Prostate gland (tissue), 2 donors: Measurements from ENCODE around the gene PITPNC1. TPM values are rescaled to one million over a fixed set of nuclear protein-coding genes. Genes with fewer than 3 reads are reported as not detected.
"Not testable (repeated sequence)": the region's sequence is repeated elsewhere in the genome, so short reads cannot be mapped to it uniquely, and the experiment has no call there.

ENCODE experiments used
- DNase-seq: peaks from one replicate; pipeline ENCODE4 v3.0.0-alpha.2; 2019; ENCODE audit warnings: low spot score
- H3K27ac ChIP-seq, 2 donors: fragments of 200-600 bp; sonication (generic); 2 replicates each; pipeline ENCODE4 v1.5.1; 2017 to 2019
- H3K27me3 ChIP-seq: fragments of 200-600 bp; sonication (generic); replicated peaks from 2 replicates; pipeline ENCODE4 v1.5.1; 2019; ENCODE audit not compliant: insufficient read depth
- H3K36me3 ChIP-seq, 2 donors: fragments of 200-600 bp; sonication (generic); 1 replicate in 1 of 2; 2 replicates in 1 of 2; pipeline versions ENCODE4 v1.5.1 to v1.8.1; 2017 to 2019
- H3K4me1 ChIP-seq: fragments of 200-600 bp; sonication (generic); replicated peaks from 2 replicates; pipeline ENCODE4 v1.5.1; 2019
- H3K4me3 ChIP-seq, 2 donors: fragments of 200-600 bp; sonication (generic); 2 replicates each; pipeline ENCODE4 v1.5.1; 2017 to 2019
- H3K9me3 ChIP-seq: fragments of 200-600 bp; sonication (generic); 2 replicates; pipeline ENCODE4 v1.5.1; 2017
- POLR2A ChIP-seq: fragments of 450-650 bp; IDR thresholded peaks from one replicate; pipeline ENCODE4 v1.6.1; 2016; ENCODE audit warnings: antibody characterized with exemption, mild to moderate bottlenecking
- POLR2AphosphoS5 ChIP-seq: sonication (generic); formaldehyde crosslinking; IDR thresholded peaks from one replicate; pipeline ENCODE4 v1.6.1; 2017; ENCODE audit warnings: antibody characterized with exemption
- WGBS: methylation state at CpG from one replicate; pipeline ENCODE4 v1.1.5; 2018; 5-methylcytosine and 5-hydroxymethylcytosine counted together
- intact Hi-C: fragments of 100-400 bp; cut with DNase I; formaldehyde crosslinking; loops from one replicate; pipeline ENCODE4 v1.14.2; 2022
- total RNA-seq, 2 donors: library from RNA; depleted of rRNA; stranded (reverse); fragments of >200 nt; gene quantifications; one replicate each; pipeline ENCODE4 v1.1.0, GENCODE V29; 2016
- TF ChIP-seq, protein P1 (sequence below), 4 experiments: fragments of 200-600 bp in 2 of 4; fragments of 450-650 bp in 2 of 4; sonication (generic) in 2 of 4; IDR thresholded peaks; 1 replicate in 3 of 4; 2 replicates in 1 of 4; pipeline ENCODE4 v1.5.1; 2016 to 2019; ENCODE audit warnings: antibody characterized with exemption in 4 of 4, mild to moderate bottlenecking in 2 of 4, moderate library complexity in 2 of 4

The PITPNC1 gene
- total RNA-seq, 2 donors from 2014 or later: 10.1 to 12.9 TPM

DNA sequence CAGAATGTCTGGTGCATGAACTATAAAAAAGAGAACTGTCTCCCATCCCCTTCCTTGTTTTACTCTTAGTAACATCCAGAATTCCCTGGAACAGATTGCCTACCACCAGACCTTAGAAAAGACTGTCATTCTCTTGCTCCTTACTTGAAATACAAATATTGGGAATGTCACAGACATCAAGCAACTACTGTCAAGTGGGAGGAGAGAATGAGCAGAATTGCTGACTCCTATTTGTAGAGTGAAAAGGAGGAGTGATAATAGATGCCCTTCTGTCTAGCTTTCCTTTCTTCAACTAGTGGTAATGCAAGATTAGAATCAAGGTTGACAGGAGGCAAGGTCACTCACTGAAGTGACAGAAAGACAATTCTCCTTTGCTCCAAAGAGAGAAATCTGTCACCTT, 316.7 kb downstream of the PITPNC1 start:
- intact Hi-C loops: no loop called here
- Histone ChIP-seq H3K4me3 (no peak overlapping the region), H3K36me3 (no peaks in the 10 kb centered on the region), H3K4me1 (no peaks in the 10 kb centered on the region), H3K27ac (no peak overlapping the region), H3K27me3 (no peaks in the 10 kb centered on the region), H3K9me3 (no peaks in the 10 kb centered on the region)
- DNase-seq: no peak
- TF ChIP-seq POLR2AphosphoS5 (no peak), POLR2A (no peak)
- TF ChIP-seq, protein P1, sequence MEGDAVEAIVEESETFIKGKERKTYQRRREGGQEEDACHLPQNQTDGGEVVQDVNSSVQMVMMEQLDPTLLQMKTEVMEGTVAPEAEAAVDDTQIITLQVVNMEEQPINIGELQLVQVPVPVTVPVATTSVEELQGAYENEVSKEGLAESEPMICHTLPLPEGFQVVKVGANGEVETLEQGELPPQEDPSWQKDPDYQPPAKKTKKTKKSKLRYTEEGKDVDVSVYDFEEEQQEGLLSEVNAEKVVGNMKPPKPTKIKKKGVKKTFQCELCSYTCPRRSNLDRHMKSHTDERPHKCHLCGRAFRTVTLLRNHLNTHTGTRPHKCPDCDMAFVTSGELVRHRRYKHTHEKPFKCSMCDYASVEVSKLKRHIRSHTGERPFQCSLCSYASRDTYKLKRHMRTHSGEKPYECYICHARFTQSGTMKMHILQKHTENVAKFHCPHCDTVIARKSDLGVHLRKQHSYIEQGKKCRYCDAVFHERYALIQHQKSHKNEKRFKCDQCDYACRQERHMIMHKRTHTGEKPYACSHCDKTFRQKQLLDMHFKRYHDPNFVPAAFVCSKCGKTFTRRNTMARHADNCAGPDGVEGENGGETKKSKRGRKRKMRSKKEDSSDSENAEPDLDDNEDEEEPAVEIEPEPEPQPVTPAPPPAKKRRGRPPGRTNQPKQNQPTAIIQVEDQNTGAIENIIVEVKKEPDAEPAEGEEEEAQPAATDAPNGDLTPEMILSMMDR (IDR thresholded peaks at IDR 0.05): no peak

DNA sequence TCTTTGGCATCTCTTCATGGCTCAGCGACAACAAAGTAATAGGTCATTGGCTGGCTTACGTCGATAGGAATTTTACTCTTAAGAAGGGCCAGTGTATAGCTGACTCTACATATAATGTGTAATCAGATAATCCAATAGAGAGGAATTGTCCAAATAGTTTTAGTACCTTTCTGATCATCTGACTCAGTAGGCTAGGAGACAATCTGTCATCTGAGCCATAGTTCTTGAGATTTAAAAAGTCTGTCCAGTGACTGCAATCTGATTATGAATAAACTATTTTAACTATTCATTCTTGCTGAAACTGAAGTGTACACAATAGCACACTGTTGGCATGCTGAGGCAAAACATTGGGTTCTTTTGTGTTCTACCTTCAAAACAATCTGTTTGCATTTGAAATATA, 319.3 kb downstream of the PITPNC1 start:
- whole genome bisulfite sequencing: 36% methylated on average over 3 of the region's 3 CpGs

DNA sequence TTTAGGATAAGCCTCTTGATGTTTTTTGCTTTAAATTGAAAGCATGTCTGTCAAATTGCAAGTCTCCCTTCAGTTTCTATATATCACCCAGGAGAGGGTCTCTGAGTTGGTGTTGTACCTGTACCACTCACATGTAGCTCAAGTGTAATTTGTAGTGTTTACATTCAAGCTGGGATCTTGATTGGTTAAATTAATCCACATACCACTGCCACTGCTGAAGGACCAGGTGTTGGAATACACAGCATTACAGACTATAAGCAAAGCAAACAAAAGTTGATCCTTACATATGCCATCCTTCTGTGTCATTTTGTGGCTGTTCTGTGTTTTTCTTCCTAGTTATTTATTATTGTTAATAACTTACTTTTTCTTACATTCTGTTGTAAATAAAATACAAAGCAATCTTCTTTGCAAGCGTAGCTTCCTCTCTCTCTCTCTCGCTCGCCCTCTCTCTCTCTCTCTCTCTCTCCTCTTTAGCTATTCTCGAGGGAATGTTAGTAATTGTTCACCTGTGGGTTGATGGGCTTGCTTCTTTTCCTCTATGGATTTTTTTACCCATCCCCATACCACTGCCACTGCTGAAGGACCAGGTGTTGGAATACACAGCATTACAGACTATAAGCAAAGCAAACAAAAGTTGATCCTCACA, 319.9 kb downstream of the PITPNC1 start:
- Histone ChIP-seq H3K27ac (no peak overlapping the region), H3K27me3 (no peaks in the 10 kb centered on the region), H3K4me3 (no peak overlapping the region), H3K9me3 (no peaks in the 10 kb centered on the region), H3K36me3 (no peaks in the 10 kb centered on the region), H3K4me1 (no peaks in the 10 kb centered on the region)
- TF ChIP-seq POLR2AphosphoS5: no peak
- no peak for TF ChIP-seq POLR2A
- TF ChIP-seq, protein P1 (IDR thresholded peaks at IDR 0.05): no peak
- DNase-seq: no peak
- 79% methylated on average over 4 of the region's 4 CpGs for WGBS
- intact Hi-C loops: no loop called here

More for the DNA sequence above, 319.3 kb downstream of the PITPNC1 start:
- TF ChIP-seq POLR2AphosphoS5 (no peak), POLR2A (no peak)
- TF ChIP-seq, protein P1 (IDR thresholded peaks at IDR 0.05): no peak
- Histone ChIP-seq H3K9me3 (no peaks in the 10 kb centered on the region), H3K36me3 (no peaks in the 10 kb centered on the region), H3K4me3 (no peak overlapping the region), H3K27me3 (no peaks in the 10 kb centered on the region), H3K4me1 (no peaks in the 10 kb centered on the region), H3K27ac (no peak overlapping the region)
- no peak for DNase-seq
- intact Hi-C loops: no loop called here

DNA sequence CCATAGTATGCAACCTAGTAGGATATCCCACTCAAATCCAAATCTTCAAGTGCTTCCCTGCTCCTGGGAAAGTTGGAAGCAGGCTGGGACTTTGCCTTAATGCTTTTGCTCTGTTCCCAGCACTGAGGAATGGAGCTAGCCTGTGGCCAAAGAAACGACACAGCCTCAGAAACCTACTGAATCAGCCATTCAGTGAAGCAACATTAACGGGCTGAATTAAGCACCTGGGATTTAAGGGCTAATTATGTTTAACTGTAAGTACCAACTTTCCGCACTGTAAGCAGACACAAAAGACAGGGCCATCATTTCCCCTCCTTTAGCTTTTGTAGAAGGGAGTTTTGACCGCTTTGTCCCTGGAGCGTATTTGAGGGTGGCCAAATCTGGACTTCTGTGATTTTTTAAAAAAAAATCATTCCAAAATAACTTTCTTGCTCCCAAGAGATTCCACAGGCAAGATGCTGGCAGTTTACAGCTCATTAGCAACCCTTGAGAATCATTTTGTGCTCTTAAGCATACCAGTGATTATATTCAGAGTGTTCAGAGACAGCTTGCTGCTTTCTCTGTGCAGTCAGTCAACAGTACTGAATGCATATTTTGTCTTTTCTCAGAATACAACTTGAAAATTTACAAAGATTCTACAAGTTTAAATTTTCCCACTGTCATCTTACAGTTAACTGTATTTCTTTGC, 323.1 kb downstream of the PITPNC1 start:
- H3K27me3 ChIP-seq: no peaks in the 10 kb centered on the region
- no peaks in the 10 kb centered on the region for H3K36me3 ChIP-seq
- TF ChIP-seq POLR2AphosphoS5: no peak
- no peak for TF ChIP-seq POLR2A
- TF ChIP-seq, protein P1 (IDR thresholded peaks at IDR 0.05): no peak
- no peaks in the 10 kb centered on the region for H3K4me1 ChIP-seq
- 70% methylated on average over 5 of the region's 5 CpGs for WGBS
- H3K4me3 ChIP-seq: no peak overlapping the region
- no peak for DNase-seq
- H3K9me3 ChIP-seq: no peaks in the 10 kb centered on the region
- H3K27ac ChIP-seq: no peak overlapping the region
- intact Hi-C loops: no loop called here

DNA sequence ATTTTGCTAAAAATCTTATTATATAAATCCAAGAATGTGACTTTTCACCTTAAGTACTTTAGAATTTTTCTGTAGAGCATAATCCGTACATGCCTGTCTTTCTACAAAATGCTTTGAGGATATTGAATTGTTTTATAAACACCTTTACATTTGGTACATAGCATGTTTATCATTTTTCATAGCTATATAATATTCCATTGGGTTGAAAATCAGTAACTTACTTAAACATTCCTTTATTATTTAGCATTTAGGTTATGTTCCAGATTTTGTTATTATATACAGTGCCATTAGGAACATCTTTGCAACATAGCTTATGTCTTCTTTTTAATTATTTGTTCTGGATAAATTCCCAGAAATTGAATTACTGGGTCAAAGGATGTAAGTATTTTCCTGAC, 323.6 kb downstream of the PITPNC1 start:
- Histone ChIP-seq H3K4me3 (no peak overlapping the region), H3K9me3 (no peaks in the 10 kb centered on the region), H3K4me1 (no peaks in the 10 kb centered on the region), H3K36me3 (no peaks in the 10 kb centered on the region), H3K27ac (no peak overlapping the region), H3K27me3 (no peaks in the 10 kb centered on the region)
- DNase-seq: no peak
- intact Hi-C loops: no loop called here
- WGBS: 86% methylated on average over 1 of the region's 1 CpG
- TF ChIP-seq POLR2A: no peak
- TF ChIP-seq, protein P1 (IDR thresholded peaks at IDR 0.05): no peak
- TF ChIP-seq POLR2AphosphoS5: no peak

DNA sequence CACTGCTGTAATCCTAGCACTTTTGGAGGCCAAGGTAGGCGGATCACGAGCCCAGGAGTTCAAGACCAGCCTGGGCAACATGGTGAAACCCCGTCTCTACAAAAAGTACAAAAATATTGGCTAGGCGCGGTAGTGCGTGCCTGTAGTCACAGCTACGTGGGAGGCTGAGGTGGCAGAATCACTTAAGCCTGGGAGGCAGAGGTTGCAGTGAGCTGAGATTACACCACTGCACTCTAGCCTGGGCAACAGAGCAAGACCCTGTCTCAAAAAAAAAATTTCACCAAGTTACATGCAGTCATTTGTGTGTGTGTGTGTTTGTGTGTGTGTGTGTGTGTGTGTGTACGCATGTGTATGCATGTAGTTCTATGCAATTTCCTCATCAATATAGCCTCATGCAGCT, 325.8 kb downstream of the PITPNC1 start:
- H3K27me3 ChIP-seq, H3K4me3 ChIP-seq, H3K4me1 ChIP-seq, intact Hi-C loops, H3K36me3 ChIP-seq, H3K9me3 ChIP-seq, H3K27ac ChIP-seq, DNase-seq: not testable (repeated sequence)
- WGBS: 92% methylated on average over 8 of the region's 8 CpGs
